ENCODE measurements around the gene PPP1R12C. TPM values are rescaled to one million over a fixed set of nuclear protein-coding genes. Genes with fewer than 3 reads are reported as not detected.

PPP1R12C gene
- total RNA-seq, 1 donor from 2014 or later = 68.7 TPM

- TF ChIP-seq CTCF (conservative IDR thresholded peaks at IDR 0.05; ENCODE audit: low read depth, low read length) = no peak
- no peak for DNase-seq (ENCODE audit: low read depth)
- no peak overlapping the region for H3K4me3 ChIP-seq (ENCODE audit: low read depth, low read length)
Observed at GRCh38 chr19:55046975-55047622, 70.3 kb downstream of the PPP1R12C start.

GRCh38 chr19:55044771-55045716 lies 72.4 kb downstream of the PPP1R12C start:
- no peak for TF ChIP-seq CTCF (conservative IDR thresholded peaks at IDR 0.05; ENCODE audit: low read depth, low read length)
- no peak for DNase-seq (ENCODE audit: low read depth)
- no peak overlapping the region for H3K4me3 ChIP-seq (ENCODE audit: low read depth, low read length)

- TF ChIP-seq CTCF (conservative IDR thresholded peaks at IDR 0.05; ENCODE audit: low read depth, low read length) = no peak
- DNase-seq (ENCODE audit: low read depth) = no peak
- no peak overlapping the region for H3K4me3 ChIP-seq (ENCODE audit: low read depth, low read length)
Observed at GRCh38 chr19:55044286-55044685, 73.2 kb downstream of the PPP1R12C start.

GRCh38 chr19:55042688-55043087 lies 74.7 kb downstream of the PPP1R12C start:
- H3K4me3 ChIP-seq (ENCODE audit: low read depth, low read length) = no peak overlapping the region
- no peak for DNase-seq (ENCODE audit: low read depth)
- TF ChIP-seq CTCF (conservative IDR thresholded peaks at IDR 0.05; ENCODE audit: low read depth, low read length) = no peak

GRCh38 chr19:55042344-55042678 lies 75.1 kb downstream of the PPP1R12C start:
- no peak overlapping the region for H3K4me3 ChIP-seq (ENCODE audit: low read depth, low read length)
- no peak for DNase-seq (ENCODE audit: low read depth)
- no peak for TF ChIP-seq CTCF (conservative IDR thresholded peaks at IDR 0.05; ENCODE audit: low read depth, low read length)

- no peak overlapping the region for H3K4me3 ChIP-seq (ENCODE audit: low read depth, low read length)
- TF ChIP-seq CTCF (conservative IDR thresholded peaks at IDR 0.05; ENCODE audit: low read depth, low read length) = no peak
- DNase-seq (ENCODE audit: low read depth) = no peak
Observed at GRCh38 chr19:55041627-55042343, 75.7 kb downstream of the PPP1R12C start.
